Dendritic cell treated with granulocyte-macrophage colony-stimulating factor and Interleukin-4, amounts not matched to agents 40 ng/mL and 50 ng/mL, for 4 days (primary cell): ENCODE data around the gene SRGAP2C.
"Not testable (repeated sequence)": the region's sequence is repeated elsewhere in the genome, so short reads cannot be mapped to it uniquely, and the experiment has no call there.

ENCODE experiments used
- H3K27ac Mint-ChIP-seq: one replicate; pipeline ENCODE4 v1.8.0; 2022; ENCODE audit warnings: mild to moderate bottlenecking, mixed read lengths
- H3K27me3 Mint-ChIP-seq: one replicate; pipeline ENCODE4 v1.8.0; 2022; ENCODE audit warnings: mild to moderate bottlenecking, mixed read lengths
- H3K36me3 Mint-ChIP-seq: one replicate; pipeline ENCODE4 v1.8.0; 2022; ENCODE audit warnings: low read depth, mixed read lengths
- H3K4me1 Mint-ChIP-seq: one replicate; pipeline ENCODE4 v1.8.0; 2022; ENCODE audit warnings: low read depth, mixed read lengths
- H3K4me3 Mint-ChIP-seq: one replicate; pipeline ENCODE4 v1.8.0; 2022; ENCODE audit warnings: mild to moderate bottlenecking, moderate library complexity, mixed read lengths
- H3K9me3 Mint-ChIP-seq: one replicate; pipeline ENCODE4 v1.8.0; 2022; ENCODE audit warnings: mixed read lengths
- intact Hi-C: fragments of 100-400 bp; cut with micrococcal nuclease; formaldehyde crosslinking; loops from one replicate; pipeline ENCODE4 v1.15.0; 2022

Gene SRGAP2C

GRCh38 chr1:121301876-121302275 lies 117.1 kb downstream of the SRGAP2C start:
- H3K36me3 Mint-ChIP-seq, H3K4me1 Mint-ChIP-seq, H3K27me3 Mint-ChIP-seq, intact Hi-C loops, H3K27ac Mint-ChIP-seq, H3K4me3 Mint-ChIP-seq, H3K9me3 Mint-ChIP-seq: not testable (repeated sequence)

- H3K9me3 Mint-ChIP-seq, H3K36me3 Mint-ChIP-seq, H3K27ac Mint-ChIP-seq, H3K4me3 Mint-ChIP-seq, H3K27me3 Mint-ChIP-seq, H3K4me1 Mint-ChIP-seq, intact Hi-C loops: not testable (repeated sequence)
Measured at GRCh38 chr1:121307759-121308158, 123.0 kb downstream of the SRGAP2C start.

- H3K4me3 Mint-ChIP-seq, H3K27ac Mint-ChIP-seq, intact Hi-C loops, H3K27me3 Mint-ChIP-seq, H3K4me1 Mint-ChIP-seq, H3K9me3 Mint-ChIP-seq, H3K36me3 Mint-ChIP-seq: not testable (repeated sequence)
Measured at GRCh38 chr1:121315509-121315908, 130.7 kb downstream of the SRGAP2C start.

DNA sequence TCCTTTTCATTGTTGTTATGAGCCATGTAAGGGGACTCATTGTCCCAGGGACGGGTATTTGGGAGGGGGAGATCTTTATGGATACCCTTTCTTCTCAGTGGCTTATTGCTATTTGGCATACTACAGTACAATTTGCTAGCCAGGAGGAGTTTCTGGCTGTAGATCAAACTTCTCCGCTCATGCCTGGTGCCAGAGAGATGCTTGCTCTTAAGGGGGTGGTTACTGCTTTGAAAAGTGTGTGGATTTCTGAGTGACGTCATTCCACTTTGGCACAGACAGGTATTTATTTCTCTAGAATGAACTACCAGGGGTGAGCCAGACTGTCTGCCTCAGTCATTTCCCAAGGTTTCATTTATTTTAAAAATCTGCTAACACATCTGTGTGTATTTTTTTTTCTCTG lies 131.3 kb downstream of the SRGAP2C start:
- intact Hi-C loops, H3K27me3 Mint-ChIP-seq, H3K4me1 Mint-ChIP-seq, H3K4me3 Mint-ChIP-seq, H3K9me3 Mint-ChIP-seq, H3K27ac Mint-ChIP-seq, H3K36me3 Mint-ChIP-seq: not testable (repeated sequence)

GRCh38 chr1:121317491-121318468 lies 133.0 kb downstream of the SRGAP2C start:
- H3K4me1 Mint-ChIP-seq, intact Hi-C loops, H3K9me3 Mint-ChIP-seq, H3K27ac Mint-ChIP-seq, H3K4me3 Mint-ChIP-seq, H3K27me3 Mint-ChIP-seq, H3K36me3 Mint-ChIP-seq: not testable (repeated sequence)

DNA sequence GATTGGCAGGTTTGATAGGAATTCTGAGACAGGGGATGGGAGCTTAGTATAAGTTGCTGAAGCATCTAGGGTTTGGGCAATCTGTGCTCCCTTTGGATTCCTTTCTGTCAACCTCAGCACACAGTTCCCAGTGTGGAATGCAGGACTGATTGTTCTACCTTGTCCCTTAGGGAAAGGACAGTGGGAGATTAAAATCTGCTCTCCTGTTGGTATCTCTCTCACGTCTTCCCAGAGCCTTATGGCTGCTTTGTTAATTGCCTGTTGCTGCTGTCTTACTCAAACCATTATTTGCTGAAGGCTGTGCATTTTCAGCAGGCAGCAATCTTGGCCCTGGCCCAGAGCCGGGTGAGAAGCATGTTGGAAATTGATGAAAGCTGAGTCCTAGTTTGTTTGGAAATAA lies 133.9 kb downstream of the SRGAP2C start:
- H3K4me1 Mint-ChIP-seq, H3K9me3 Mint-ChIP-seq, H3K27me3 Mint-ChIP-seq, H3K36me3 Mint-ChIP-seq, intact Hi-C loops, H3K27ac Mint-ChIP-seq, H3K4me3 Mint-ChIP-seq: not testable (repeated sequence)

DNA sequence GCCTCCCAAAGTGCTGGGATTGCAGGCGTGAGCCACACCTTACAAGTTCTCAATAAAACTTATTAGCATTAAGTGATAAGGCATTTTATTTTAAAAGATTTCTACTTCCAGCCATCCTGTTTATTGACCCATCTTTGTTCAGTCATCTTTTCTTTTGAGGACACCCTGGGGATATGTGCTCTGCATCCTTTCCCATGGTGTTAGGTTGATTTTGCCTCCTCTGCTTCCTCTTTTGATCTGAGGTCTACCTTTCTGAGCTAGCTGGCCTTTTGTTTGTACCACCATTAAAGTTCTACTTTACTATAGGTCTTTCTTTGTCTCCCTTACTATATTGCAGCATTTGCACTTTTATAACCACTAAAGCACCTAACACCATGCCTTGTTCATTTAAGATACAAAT lies 136.9 kb downstream of the SRGAP2C start:
- intact Hi-C loops, H3K27me3 Mint-ChIP-seq, H3K4me1 Mint-ChIP-seq, H3K4me3 Mint-ChIP-seq, H3K9me3 Mint-ChIP-seq, H3K36me3 Mint-ChIP-seq, H3K27ac Mint-ChIP-seq: not testable (repeated sequence)

DNA sequence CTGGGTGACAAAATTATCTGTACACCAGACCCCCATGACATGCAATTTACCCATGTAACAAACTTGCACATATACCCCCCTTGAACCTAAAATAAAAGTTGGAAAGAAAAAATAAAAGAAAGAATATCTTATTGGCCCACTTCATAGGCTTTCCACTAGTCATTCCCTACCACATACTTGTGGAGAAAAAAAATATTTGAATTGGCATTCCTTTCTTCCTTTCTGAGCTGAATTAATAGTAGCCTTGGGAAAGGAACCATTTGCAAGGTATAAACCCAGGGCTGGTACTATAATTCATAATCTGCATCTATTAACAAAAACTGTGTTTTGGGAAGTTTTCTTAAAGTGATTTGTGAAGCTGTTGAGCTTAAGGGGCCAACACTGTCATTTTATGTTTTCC lies 140.0 kb downstream of the SRGAP2C start:
- H3K27me3 Mint-ChIP-seq, H3K9me3 Mint-ChIP-seq, H3K27ac Mint-ChIP-seq, H3K4me1 Mint-ChIP-seq, H3K4me3 Mint-ChIP-seq, intact Hi-C loops, H3K36me3 Mint-ChIP-seq: not testable (repeated sequence)

DNA sequence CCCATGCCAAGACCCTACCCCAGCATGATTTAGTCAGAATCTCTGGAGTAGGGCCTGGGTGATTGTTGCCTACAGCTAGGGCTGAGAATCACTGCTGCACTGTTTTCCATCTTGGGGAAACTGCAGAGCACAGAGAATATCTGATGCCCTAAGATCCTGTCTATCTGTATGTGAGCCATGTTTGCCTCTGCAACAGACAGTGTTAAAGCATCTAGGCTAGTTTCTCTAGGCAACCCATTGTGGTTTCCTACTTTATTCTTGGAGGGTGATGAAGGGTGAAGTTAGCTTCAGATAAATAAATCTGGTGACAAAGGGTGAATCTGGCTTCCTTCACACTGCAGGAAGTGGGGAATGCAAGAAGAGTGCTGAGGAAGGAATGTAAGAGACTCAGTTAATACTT lies 147.4 kb downstream of the SRGAP2C start:
- H3K9me3 Mint-ChIP-seq, H3K4me1 Mint-ChIP-seq, intact Hi-C loops, H3K27ac Mint-ChIP-seq, H3K27me3 Mint-ChIP-seq, H3K4me3 Mint-ChIP-seq, H3K36me3 Mint-ChIP-seq: not testable (repeated sequence)

GRCh38 chr1:121332599-121333562 lies 148.1 kb downstream of the SRGAP2C start:
- H3K27ac Mint-ChIP-seq, intact Hi-C loops, H3K4me3 Mint-ChIP-seq, H3K36me3 Mint-ChIP-seq, H3K4me1 Mint-ChIP-seq, H3K9me3 Mint-ChIP-seq, H3K27me3 Mint-ChIP-seq: not testable (repeated sequence)

DNA sequence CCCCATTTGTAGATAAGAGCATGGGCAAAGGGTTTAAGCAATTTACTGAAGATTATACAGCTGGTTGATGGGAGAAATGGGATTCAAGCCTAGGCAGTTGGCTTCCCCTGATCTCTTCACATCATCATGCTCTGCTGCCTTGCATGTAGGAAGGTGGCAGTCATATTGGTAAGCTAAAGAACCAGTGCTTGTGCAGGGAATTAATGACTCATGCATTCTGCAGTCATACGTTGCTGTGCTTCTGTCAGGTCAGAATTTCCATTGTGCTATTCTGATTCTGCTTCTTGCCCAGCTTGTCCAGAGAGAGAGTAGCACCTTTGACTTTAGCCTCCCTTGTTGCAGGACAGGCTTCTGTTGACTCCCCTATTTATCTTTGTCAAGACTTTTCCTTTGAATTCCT lies 153.2 kb downstream of the SRGAP2C start:
- H3K9me3 Mint-ChIP-seq, intact Hi-C loops, H3K4me1 Mint-ChIP-seq, H3K27ac Mint-ChIP-seq, H3K36me3 Mint-ChIP-seq, H3K4me3 Mint-ChIP-seq, H3K27me3 Mint-ChIP-seq: not testable (repeated sequence)

GRCh38 chr1:121339611-121340010 lies 154.8 kb downstream of the SRGAP2C start:
- intact Hi-C loops, H3K27me3 Mint-ChIP-seq, H3K36me3 Mint-ChIP-seq, H3K9me3 Mint-ChIP-seq, H3K27ac Mint-ChIP-seq, H3K4me3 Mint-ChIP-seq, H3K4me1 Mint-ChIP-seq: not testable (repeated sequence)

- H3K27me3 Mint-ChIP-seq, intact Hi-C loops, H3K36me3 Mint-ChIP-seq, H3K4me3 Mint-ChIP-seq, H3K4me1 Mint-ChIP-seq, H3K9me3 Mint-ChIP-seq, H3K27ac Mint-ChIP-seq: not testable (repeated sequence)
Measured at GRCh38 chr1:121343311-121343906, 158.6 kb downstream of the SRGAP2C start.

DNA sequence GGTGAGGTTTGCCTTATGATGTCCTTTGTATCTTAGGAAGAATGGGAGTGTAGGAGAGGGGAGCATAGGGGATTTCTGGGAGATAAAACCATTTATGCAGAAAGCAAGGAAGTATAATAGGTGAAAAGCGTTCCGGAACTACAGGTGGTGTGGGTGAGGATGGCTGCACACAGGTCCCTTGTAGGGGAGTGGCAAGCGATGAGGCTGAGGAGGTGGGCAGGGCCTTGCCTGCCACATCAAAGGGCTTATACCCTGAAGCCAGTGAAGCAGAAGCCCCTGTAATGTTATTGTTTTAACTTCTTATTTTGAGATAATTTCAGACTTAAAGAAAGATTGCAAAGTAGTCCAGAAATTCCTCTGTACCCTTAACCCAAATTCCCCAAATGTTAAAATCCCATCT lies 159.6 kb downstream of the SRGAP2C start:
- H3K4me1 Mint-ChIP-seq, H3K27me3 Mint-ChIP-seq, H3K9me3 Mint-ChIP-seq, H3K27ac Mint-ChIP-seq, intact Hi-C loops, H3K4me3 Mint-ChIP-seq, H3K36me3 Mint-ChIP-seq: not testable (repeated sequence)
